Large intestine (tissue), 3 donors: ENCODE measurements around the gene ADAMTS3. TPM values are rescaled to one million over a fixed set of nuclear protein-coding genes. Genes with fewer than 3 reads are reported as not detected.
"Not testable (repeated sequence)": the region's sequence is repeated elsewhere in the genome, so short reads cannot be mapped to it uniquely, and the experiment has no call there.

ENCODE experiments used
- DNase-seq, 2 donors: peaks; one replicate each; pipeline versions ENCODE4 v3.0.0 to v3.0.0-alpha.2; 2013
- H3K27ac ChIP-seq: one replicate; pipeline ENCODE4 v1.5.1; 2013; ENCODE audit warnings: low read length
- H3K27me3 ChIP-seq: 2 replicates; pipeline ENCODE4 v1.6.1; 2013; ENCODE audit warnings: low read length; ENCODE audit not compliant: control insufficient read depth, insufficient read depth
- H3K36me3 ChIP-seq: 2 replicates; pipeline ENCODE4 v1.6.1; 2013; ENCODE audit warnings: low read length; ENCODE audit not compliant: control insufficient read depth, insufficient read depth
- H3K4me1 ChIP-seq: one replicate; pipeline ENCODE4 v1.6.1; 2013; ENCODE audit warnings: low read length; ENCODE audit not compliant: control insufficient read depth, insufficient read depth
- H3K4me3 ChIP-seq: one replicate; pipeline ENCODE4 v1.5.1; 2013; ENCODE audit warnings: low read length
- H3K9me3 ChIP-seq: one replicate; pipeline ENCODE4 v1.6.1; 2013; ENCODE audit warnings: mild to moderate bottlenecking, low read depth, low read length, moderate library complexity; ENCODE audit not compliant: control insufficient read depth
- WGBS: methylation state at CpG from one replicate; pipeline ENCODE4 v1.1.5; 2013; ENCODE audit warnings: low lambda C conversion rate; ENCODE audit not compliant: insufficient coverage; 5-methylcytosine and 5-hydroxymethylcytosine counted together
- polyA plus RNA-seq: library from polyadenylated mRNA; unstranded; fragments of 120-200 nt; gene quantifications from one replicate; pipeline ENCODE4 v1.2.1, GENCODE V29; 2013

ADAMTS3 gene
- polyA plus RNA-seq, 1 donor: 2.2 TPM

GRCh38 chr4:72444092-72444491, 124.9 kb downstream of the ADAMTS3 start:
- Histone ChIP-seq H3K36me3 (no peaks in the 10 kb centered on the region), H3K4me1 (no peaks in the 10 kb centered on the region), H3K4me3 (no peak overlapping the region), H3K27ac (no peak overlapping the region), H3K27me3 (no peaks in the 10 kb centered on the region), H3K9me3 (no peaks in the 10 kb centered on the region)
- DNase-seq: no peak
- WGBS: 67% methylated on average over 1 of the region's 1 CpG

- Histone ChIP-seq H3K27ac (no peak overlapping the region), H3K4me3 (no peak overlapping the region), H3K36me3 (no peaks in the 10 kb centered on the region), H3K4me1 (no peaks in the 10 kb centered on the region), H3K9me3 (no peaks in the 10 kb centered on the region), H3K27me3 (no peaks in the 10 kb centered on the region)
- WGBS: 100% methylated on average over 2 of the region's 5 CpGs
- DNase-seq: no peak
These were observed 126.3 kb downstream of the ADAMTS3 start for GRCh38 chr4:72442715-72443114.

GRCh38 chr4:72442147-72442546, 126.9 kb downstream of the ADAMTS3 start:
- Histone ChIP-seq H3K27me3 (no peaks in the 10 kb centered on the region), H3K4me3 (no peak overlapping the region), H3K9me3 (no peaks in the 10 kb centered on the region), H3K4me1 (no peaks in the 10 kb centered on the region), H3K36me3 (no peaks in the 10 kb centered on the region), H3K27ac (no peak overlapping the region)
- DNase-seq: no peak
- WGBS: no CpG with 5 or more reads among the region's 2 CpGs

- Histone ChIP-seq H3K36me3 (no peaks in the 10 kb centered on the region), H3K27ac (no peak overlapping the region), H3K4me3 (no peak overlapping the region), H3K27me3 (no peaks in the 10 kb centered on the region), H3K9me3 (no peaks in the 10 kb centered on the region), H3K4me1 (no peaks in the 10 kb centered on the region)
- no peak for DNase-seq
- WGBS: no CpG with 5 or more reads among the region's 1 CpG
These were observed 128.6 kb downstream of the ADAMTS3 start for GRCh38 chr4:72440386-72440785.

GRCh38 chr4:72432975-72433374, 136.0 kb downstream of the ADAMTS3 start:
- Histone ChIP-seq H3K36me3 (no peaks in the 10 kb centered on the region), H3K4me3 (no peak overlapping the region), H3K9me3 (no peaks in the 10 kb centered on the region), H3K4me1 (no peaks in the 10 kb centered on the region), H3K27ac (no peak overlapping the region), H3K27me3 (no peaks in the 10 kb centered on the region)
- DNase-seq: no peak
- 100% methylated on average over 1 of the region's 2 CpGs for WGBS

- H3K9me3 ChIP-seq: no peaks in the 10 kb centered on the region
- 92% methylated on average over 2 of the region's 7 CpGs for WGBS
- H3K36me3 ChIP-seq: no peaks in the 10 kb centered on the region
- H3K4me1 ChIP-seq: no peaks in the 10 kb centered on the region
- no peak overlapping the region for H3K4me3 ChIP-seq
- no peak for DNase-seq
- no peak overlapping the region for H3K27ac ChIP-seq
- H3K27me3 ChIP-seq: no peaks in the 10 kb centered on the region
These were observed 136.7 kb downstream of the ADAMTS3 start for GRCh38 chr4:72432282-72432681.

- no peaks in the 10 kb centered on the region for H3K4me1 ChIP-seq
- H3K27me3 ChIP-seq: no peaks in the 10 kb centered on the region
- no peaks in the 10 kb centered on the region for H3K36me3 ChIP-seq
- WGBS: 79% methylated on average over 2 of the region's 5 CpGs
- no peak overlapping the region for H3K4me3 ChIP-seq
- DNase-seq: no peak
- no peaks in the 10 kb centered on the region for H3K9me3 ChIP-seq
- H3K27ac ChIP-seq: no peak overlapping the region
These were observed 138.0 kb downstream of the ADAMTS3 start for GRCh38 chr4:72430988-72431387.

- no peaks in the 10 kb centered on the region for H3K36me3 ChIP-seq
- DNase-seq: no peak
- no peaks in the 10 kb centered on the region for H3K4me1 ChIP-seq
- no peaks in the 10 kb centered on the region for H3K27me3 ChIP-seq
- H3K9me3 ChIP-seq: no peaks in the 10 kb centered on the region
- no peak overlapping the region for H3K27ac ChIP-seq
- no peak overlapping the region for H3K4me3 ChIP-seq
These were observed 139.0 kb downstream of the ADAMTS3 start for GRCh38 chr4:72430050-72430449.

- H3K27me3 ChIP-seq: no peaks in the 10 kb centered on the region
- 87% methylated on average over 4 of the region's 4 CpGs for WGBS
- H3K4me3 ChIP-seq: no peak overlapping the region
- no peaks in the 10 kb centered on the region for H3K9me3 ChIP-seq
- no peak for DNase-seq
- no peaks in the 10 kb centered on the region for H3K36me3 ChIP-seq
- H3K27ac ChIP-seq: no peak overlapping the region
- H3K4me1 ChIP-seq: no peaks in the 10 kb centered on the region
These were observed 139.6 kb downstream of the ADAMTS3 start for GRCh38 chr4:72429397-72429889.

- Histone ChIP-seq H3K27me3 (no peaks in the 10 kb centered on the region), H3K27ac (no peak overlapping the region), H3K4me3 (no peak overlapping the region), H3K36me3 (no peaks in the 10 kb centered on the region), H3K4me1 (no peaks in the 10 kb centered on the region), H3K9me3 (no peaks in the 10 kb centered on the region)
- no peak for DNase-seq
These were observed 142.0 kb downstream of the ADAMTS3 start for GRCh38 chr4:72427057-72427456.

- DNase-seq, H3K9me3 ChIP-seq, H3K36me3 ChIP-seq, H3K4me3 ChIP-seq, H3K27ac ChIP-seq, H3K27me3 ChIP-seq, H3K4me1 ChIP-seq: not testable (repeated sequence)
These were observed 143.1 kb downstream of the ADAMTS3 start for GRCh38 chr4:72425908-72426307.
